ENCODE results near the gene PAX4.

GRCh38 chr7:127587663-127588018, 30.3 kb downstream of the PAX4 start:
- TF ChIP-seq ELF1 (IDR thresholded peaks at IDR 0.05; ENCODE audit: borderline replicate concordance, low read depth) = no peak
- no peak for TF ChIP-seq ZNF274 (IDR thresholded peaks at IDR 0.05; ENCODE audit: low read depth, low read length)
- TF ChIP-seq CTCF (IDR thresholded peaks at IDR 0.05 in 2 of 3, conservative IDR thresholded peaks at IDR 0.05 in 1 of 3; ENCODE audit: borderline replicate concordance in 1 of 3, insufficient read depth in 1 of 3, low read depth in 2 of 3, low read length in 2 of 3) = no peak
- TF ChIP-seq, protein P1, sequence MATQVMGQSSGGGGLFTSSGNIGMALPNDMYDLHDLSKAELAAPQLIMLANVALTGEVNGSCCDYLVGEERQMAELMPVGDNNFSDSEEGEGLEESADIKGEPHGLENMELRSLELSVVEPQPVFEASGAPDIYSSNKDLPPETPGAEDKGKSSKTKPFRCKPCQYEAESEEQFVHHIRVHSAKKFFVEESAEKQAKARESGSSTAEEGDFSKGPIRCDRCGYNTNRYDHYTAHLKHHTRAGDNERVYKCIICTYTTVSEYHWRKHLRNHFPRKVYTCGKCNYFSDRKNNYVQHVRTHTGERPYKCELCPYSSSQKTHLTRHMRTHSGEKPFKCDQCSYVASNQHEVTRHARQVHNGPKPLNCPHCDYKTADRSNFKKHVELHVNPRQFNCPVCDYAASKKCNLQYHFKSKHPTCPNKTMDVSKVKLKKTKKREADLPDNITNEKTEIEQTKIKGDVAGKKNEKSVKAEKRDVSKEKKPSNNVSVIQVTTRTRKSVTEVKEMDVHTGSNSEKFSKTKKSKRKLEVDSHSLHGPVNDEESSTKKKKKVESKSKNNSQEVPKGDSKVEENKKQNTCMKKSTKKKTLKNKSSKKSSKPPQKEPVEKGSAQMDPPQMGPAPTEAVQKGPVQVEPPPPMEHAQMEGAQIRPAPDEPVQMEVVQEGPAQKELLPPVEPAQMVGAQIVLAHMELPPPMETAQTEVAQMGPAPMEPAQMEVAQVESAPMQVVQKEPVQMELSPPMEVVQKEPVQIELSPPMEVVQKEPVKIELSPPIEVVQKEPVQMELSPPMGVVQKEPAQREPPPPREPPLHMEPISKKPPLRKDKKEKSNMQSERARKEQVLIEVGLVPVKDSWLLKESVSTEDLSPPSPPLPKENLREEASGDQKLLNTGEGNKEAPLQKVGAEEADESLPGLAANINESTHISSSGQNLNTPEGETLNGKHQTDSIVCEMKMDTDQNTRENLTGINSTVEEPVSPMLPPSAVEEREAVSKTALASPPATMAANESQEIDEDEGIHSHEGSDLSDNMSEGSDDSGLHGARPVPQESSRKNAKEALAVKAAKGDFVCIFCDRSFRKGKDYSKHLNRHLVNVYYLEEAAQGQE (IDR thresholded peaks at IDR 0.05; ENCODE audit: low read depth) = no peak
- no peak for TF ChIP-seq RAD21 (IDR thresholded peaks at IDR 0.05; ENCODE audit: low read depth)
- TF ChIP-seq SRF (IDR thresholded peaks at IDR 0.05; ENCODE audit: low read depth) = no peak

Data from HCT116 (cell line).